Loucy (cell line): Measurements from ENCODE around the gene KRT3.

Source experiments
- H2AFZ ChIP-seq: fragments of 200-600 bp; sonication (generic); 2 replicates; pipeline ENCODE4 v1.6.0; 2016; ENCODE audit warnings: antibody characterized with exemption, mild to moderate bottlenecking, low read length, moderate library complexity
- H3F3A ChIP-seq: fragments of 200-600 bp; 2 replicates; pipeline ENCODE4 v1.6.0; 2016; ENCODE audit warnings: antibody characterized with exemption, low read depth, mild to moderate bottlenecking
- H3K27me3 ChIP-seq: fragments of 200-600 bp; sonication (generic); 2 replicates; pipeline ENCODE4 v1.6.1; 2014; ENCODE audit warnings: low read length, mild to moderate bottlenecking; ENCODE audit not compliant: insufficient read depth, poor library complexity, severe bottlenecking
- H3K36me3 ChIP-seq: fragments of 200-600 bp; sonication (generic); 2 replicates; pipeline ENCODE4 v1.6.1; 2016; ENCODE audit warnings: low read length; ENCODE audit not compliant: insufficient read depth
- H3K4me1 ChIP-seq: fragments of 200-600 bp; sonication (generic); 2 replicates; pipeline ENCODE4 v1.5.1; 2014; ENCODE audit warnings: low read length, mild to moderate bottlenecking; ENCODE audit not compliant: insufficient read depth, poor library complexity, severe bottlenecking
- H3K4me2 ChIP-seq: fragments of 200-600 bp; sonication (generic); 2 replicates; pipeline ENCODE4 v1.6.0; 2014; ENCODE audit warnings: antibody characterized with exemption, low read length, low read depth, mild to moderate bottlenecking; ENCODE audit not compliant: poor library complexity, severe bottlenecking
- H3K4me3 ChIP-seq: fragments of 200-600 bp; sonication (generic); 2 replicates; pipeline ENCODE4 v1.5.1; 2014; ENCODE audit warnings: low read length, mild to moderate bottlenecking, mixed read lengths; ENCODE audit not compliant: poor library complexity, severe bottlenecking
- H3K79me2 ChIP-seq: fragments of 200-600 bp; sonication (generic); 2 replicates; pipeline ENCODE4 v1.6.1; 2014; ENCODE audit warnings: low read length; ENCODE audit not compliant: insufficient read depth
- H3K9ac ChIP-seq: fragments of 200-600 bp; sonication (generic); 2 replicates; pipeline ENCODE4 v1.6.0; 2014; ENCODE audit warnings: mild to moderate bottlenecking, low read depth, low read length, moderate library complexity; ENCODE audit not compliant: poor library complexity, severe bottlenecking
- H3K9me2 ChIP-seq: fragments of 200-600 bp; sonication (generic); replicated peaks from 2 replicates; pipeline ENCODE4 v1.6.1; 2016; ENCODE audit warnings: low read depth, low read length, mixed read lengths
- H3K9me3 ChIP-seq: fragments of 200-600 bp; sonication (generic); 2 replicates; pipeline ENCODE4 v1.6.1; 2014; ENCODE audit warnings: mild to moderate bottlenecking, antibody characterized with exemption, low read length, low read depth; ENCODE audit not compliant: insufficient read depth
- H4K20me1 ChIP-seq: fragments of 200-600 bp; sonication (generic); 2 replicates; pipeline ENCODE4 v1.6.0; 2014; ENCODE audit warnings: antibody characterized with exemption, low read length, mild to moderate bottlenecking; ENCODE audit not compliant: insufficient read depth, poor library complexity, severe bottlenecking
- EZH2phosphoT487 ChIP-seq: fragments of 200-600 bp; IDR thresholded peaks from 2 replicates; pipeline ENCODE4 v1.6.1; 2018; ENCODE audit warnings: antibody characterized with exemption, mild to moderate bottlenecking, moderate library complexity, borderline replicate concordance
- TF ChIP-seq, protein P1 (sequence below): fragments of 200-600 bp; sonication (generic); conservative IDR thresholded peaks from 2 replicates; pipeline ENCODE4 v1.5.1; 2014; ENCODE audit warnings: mild to moderate bottlenecking, antibody characterized with exemption, low read length

KRT3 gene

DNA sequence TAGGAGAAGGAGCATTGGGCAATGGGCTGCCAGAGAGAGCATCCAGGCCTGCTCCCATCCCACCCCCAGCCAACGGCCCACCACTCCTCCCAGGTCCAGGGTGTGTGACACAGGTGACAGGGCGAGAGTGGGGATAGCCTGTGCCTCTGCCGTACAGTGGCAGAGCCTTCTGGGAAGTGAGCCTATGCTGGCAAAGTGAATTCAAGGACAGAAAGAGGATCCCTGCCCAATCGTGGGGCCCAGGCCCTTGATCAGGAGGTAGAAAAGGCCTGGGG, 38.7 kb upstream of the KRT3 start:
- no peaks in the 10 kb centered on the region for H3K9me3 ChIP-seq

DNA sequence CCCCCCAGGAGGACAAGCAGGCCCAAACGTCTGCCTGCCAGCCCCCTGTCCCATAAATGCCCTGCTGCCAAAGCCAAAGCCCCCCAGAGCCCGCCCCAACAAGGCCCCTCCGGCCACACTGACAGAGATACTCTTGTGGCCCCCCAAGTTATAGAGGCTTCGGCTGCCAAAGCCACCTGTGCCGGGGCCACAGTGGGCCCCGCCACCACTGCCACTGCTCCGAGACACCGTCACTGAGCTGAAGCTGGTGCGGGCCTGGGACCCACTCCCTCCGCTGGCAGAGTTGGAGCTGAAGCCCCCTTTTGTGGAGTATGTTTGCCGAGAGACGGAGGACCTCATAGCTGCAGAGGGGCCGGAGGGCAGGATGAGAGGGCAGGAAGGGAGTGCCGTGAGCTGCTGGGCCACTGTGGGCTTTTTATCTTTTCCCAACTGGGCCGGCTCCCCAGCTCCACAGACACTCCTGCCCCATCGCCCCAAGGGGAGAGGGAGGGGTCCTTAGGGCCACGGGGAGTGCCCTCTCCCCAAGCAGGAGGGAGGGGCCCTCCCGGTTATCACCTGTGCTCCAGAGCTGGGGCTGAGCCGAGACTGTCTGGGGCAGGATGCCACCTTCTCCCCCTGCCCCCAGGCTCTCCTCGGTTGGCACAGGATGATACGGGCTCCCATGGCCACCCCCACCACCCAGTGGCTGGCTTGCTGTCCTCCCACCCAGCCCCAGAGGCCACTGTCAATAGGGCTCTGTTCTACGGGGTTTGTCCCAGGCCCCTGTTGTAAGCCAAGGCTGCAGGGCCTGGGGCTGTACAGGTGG, 38.2 kb upstream of the KRT3 start, which contains the start of gene KRT79:
Gene KRT79, minus strand, starts transcription at position 390 of the 805 bp plus-strand sequence. Its CDS starts 51 bp downstream, at position 339.
- no peaks in the 10 kb centered on the region for H4K20me1 ChIP-seq
- TF ChIP-seq EZH2phosphoT487, result no peak
- TF ChIP-seq, protein P1, sequence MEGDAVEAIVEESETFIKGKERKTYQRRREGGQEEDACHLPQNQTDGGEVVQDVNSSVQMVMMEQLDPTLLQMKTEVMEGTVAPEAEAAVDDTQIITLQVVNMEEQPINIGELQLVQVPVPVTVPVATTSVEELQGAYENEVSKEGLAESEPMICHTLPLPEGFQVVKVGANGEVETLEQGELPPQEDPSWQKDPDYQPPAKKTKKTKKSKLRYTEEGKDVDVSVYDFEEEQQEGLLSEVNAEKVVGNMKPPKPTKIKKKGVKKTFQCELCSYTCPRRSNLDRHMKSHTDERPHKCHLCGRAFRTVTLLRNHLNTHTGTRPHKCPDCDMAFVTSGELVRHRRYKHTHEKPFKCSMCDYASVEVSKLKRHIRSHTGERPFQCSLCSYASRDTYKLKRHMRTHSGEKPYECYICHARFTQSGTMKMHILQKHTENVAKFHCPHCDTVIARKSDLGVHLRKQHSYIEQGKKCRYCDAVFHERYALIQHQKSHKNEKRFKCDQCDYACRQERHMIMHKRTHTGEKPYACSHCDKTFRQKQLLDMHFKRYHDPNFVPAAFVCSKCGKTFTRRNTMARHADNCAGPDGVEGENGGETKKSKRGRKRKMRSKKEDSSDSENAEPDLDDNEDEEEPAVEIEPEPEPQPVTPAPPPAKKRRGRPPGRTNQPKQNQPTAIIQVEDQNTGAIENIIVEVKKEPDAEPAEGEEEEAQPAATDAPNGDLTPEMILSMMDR, result no peak
- no peak within 1 kb of the TSS for H2AFZ ChIP-seq
- H3F3A ChIP-seq, result no peaks in the 10 kb centered on the region
- H3K9me2 ChIP-seq, result no peaks in the 10 kb centered on the region
- no peaks in the 10 kb centered on the region for H3K9me3 ChIP-seq
- H3K4me1 ChIP-seq, result peaks cover 16% of the 10 kb centered on the region
- no peak within 1 kb of the TSS for H3K4me2 ChIP-seq
- H3K36me3 ChIP-seq, result no peaks in the 10 kb centered on the region
- H3K27me3 ChIP-seq, result no peaks in the 10 kb centered on the region
- H3K9ac ChIP-seq, result no peak within 1 kb of the TSS
- no peak within 1 kb of the TSS for H3K4me3 ChIP-seq
- H3K79me2 ChIP-seq, result no peaks in the 10 kb centered on the region

More for the DNA sequence above, 38.7 kb upstream of the KRT3 start:
- Histone ChIP-seq H3K4me1 (peaks cover 16% of the 10 kb centered on the region), H3K4me2 (no peak overlapping the region), H3K36me3 (no peaks in the 10 kb centered on the region), H3K9me2 (no peaks in the 10 kb centered on the region), H4K20me1 (no peaks in the 10 kb centered on the region), H2AFZ (no peak overlapping the region), H3K4me3 (no peak overlapping the region), H3K27me3 (no peaks in the 10 kb centered on the region), H3F3A (no peaks in the 10 kb centered on the region), H3K9ac (no peak overlapping the region), H3K79me2 (no peaks in the 10 kb centered on the region)
- TF ChIP-seq, protein P1, result no peak
- TF ChIP-seq EZH2phosphoT487, result no peak

DNA sequence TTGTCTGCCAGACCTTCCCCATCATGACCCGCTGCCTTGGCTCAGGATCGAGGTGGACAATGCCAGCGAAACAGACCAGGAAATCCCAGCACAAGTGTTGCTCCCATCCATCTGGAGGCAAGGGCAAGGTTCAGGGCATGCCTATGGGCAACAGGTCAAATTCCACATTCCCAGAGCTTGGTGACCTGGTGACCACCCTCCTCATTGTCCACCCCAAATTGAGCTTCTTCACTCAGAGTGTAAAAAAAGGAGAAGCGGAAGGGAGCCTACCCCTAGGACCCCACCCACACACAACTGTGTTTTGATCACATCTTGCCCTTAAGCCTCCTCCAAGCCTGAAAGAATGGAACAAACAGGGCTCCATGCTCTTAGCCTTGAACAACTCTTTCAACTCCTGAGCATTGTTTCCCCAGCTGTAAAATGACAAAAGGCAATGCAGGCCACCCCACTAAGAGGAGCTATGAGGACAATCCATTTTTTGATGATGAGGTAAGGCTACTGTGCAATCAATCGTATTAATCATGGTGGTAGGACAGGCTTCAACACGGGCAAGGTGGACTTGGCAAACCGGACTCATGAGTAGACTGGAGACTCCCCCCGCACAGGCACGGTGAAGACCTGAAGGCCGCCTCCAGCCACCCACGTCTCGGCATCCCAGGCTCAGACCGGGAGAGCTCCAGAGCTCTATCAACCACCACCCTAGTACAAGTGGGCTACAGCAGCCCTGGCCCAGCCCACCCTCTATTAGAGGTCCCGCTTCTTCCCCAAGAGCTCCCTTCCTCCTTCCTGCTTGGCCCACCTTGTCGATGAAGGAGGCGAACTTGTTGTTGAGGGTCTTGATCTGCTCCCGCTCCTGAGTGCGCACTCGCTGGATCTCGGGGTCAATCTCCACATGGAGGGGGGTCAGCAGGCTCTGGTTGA, 37.3 kb upstream of the KRT3 start:
- no peak overlapping the region for H3K4me3 ChIP-seq
- H3K9ac ChIP-seq, result no peak overlapping the region
- H2AFZ ChIP-seq, result no peak overlapping the region
- no peaks in the 10 kb centered on the region for H3K27me3 ChIP-seq
- H3K4me1 ChIP-seq, result peaks cover 21% of the 10 kb centered on the region
- H3K79me2 ChIP-seq, result no peaks in the 10 kb centered on the region
- H3K9me3 ChIP-seq, result no peaks in the 10 kb centered on the region
- no peaks in the 10 kb centered on the region for H3F3A ChIP-seq
- no peak overlapping the region for H3K4me2 ChIP-seq
- H4K20me1 ChIP-seq, result no peaks in the 10 kb centered on the region
- H3K9me2 ChIP-seq, result no peaks in the 10 kb centered on the region
- H3K36me3 ChIP-seq, result no peaks in the 10 kb centered on the region
- TF ChIP-seq, protein P1, result no peak
- no peak for TF ChIP-seq EZH2phosphoT487
